ENCODE data around the gene H2AZ2.
A peak's percentile ranks its signal among the peaks of the same experiment; 100 is the strongest.

DNA sequence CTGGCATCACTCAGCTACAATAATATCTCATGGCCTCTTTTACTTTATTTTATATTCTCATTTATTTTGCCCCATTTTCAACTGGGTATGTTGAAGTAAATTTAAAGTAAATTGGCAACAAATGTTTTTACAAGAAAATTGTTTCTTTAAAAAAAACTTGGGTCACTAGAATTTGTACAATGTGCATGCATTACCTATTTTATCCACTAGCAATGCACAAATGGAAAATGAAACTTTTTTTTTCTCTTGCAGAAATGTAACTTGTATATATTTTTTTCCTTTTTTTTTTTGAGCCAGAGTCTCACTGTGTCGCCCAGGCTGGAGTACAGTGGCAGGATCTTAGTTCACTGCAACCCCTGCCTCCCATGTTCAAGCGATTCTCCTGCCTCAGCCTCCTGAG is 10.3 kb upstream of the H2AZ2 start:
- TF ChIP-seq, protein P1, sequence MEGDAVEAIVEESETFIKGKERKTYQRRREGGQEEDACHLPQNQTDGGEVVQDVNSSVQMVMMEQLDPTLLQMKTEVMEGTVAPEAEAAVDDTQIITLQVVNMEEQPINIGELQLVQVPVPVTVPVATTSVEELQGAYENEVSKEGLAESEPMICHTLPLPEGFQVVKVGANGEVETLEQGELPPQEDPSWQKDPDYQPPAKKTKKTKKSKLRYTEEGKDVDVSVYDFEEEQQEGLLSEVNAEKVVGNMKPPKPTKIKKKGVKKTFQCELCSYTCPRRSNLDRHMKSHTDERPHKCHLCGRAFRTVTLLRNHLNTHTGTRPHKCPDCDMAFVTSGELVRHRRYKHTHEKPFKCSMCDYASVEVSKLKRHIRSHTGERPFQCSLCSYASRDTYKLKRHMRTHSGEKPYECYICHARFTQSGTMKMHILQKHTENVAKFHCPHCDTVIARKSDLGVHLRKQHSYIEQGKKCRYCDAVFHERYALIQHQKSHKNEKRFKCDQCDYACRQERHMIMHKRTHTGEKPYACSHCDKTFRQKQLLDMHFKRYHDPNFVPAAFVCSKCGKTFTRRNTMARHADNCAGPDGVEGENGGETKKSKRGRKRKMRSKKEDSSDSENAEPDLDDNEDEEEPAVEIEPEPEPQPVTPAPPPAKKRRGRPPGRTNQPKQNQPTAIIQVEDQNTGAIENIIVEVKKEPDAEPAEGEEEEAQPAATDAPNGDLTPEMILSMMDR (IDR thresholded peaks at IDR 0.05) = peak in 2 of 7 experiments; percentile 12 to 21
- no peak for TF ChIP-seq EP300 (IDR thresholded peaks at IDR 0.05)
- no peak for TF ChIP-seq POLR2AphosphoS5 (IDR thresholded peaks at IDR 0.05)
- no peak for TF ChIP-seq POLR2A (IDR thresholded peaks at IDR 0.05)
